ENCODE data around the gene MCL1.

Gene MCL1

GRCh38 chr1:150557813-150558212, 21.6 kb downstream of the MCL1 start:
- in situ Hi-C loops (cut with MboI; ENCODE audit: low sequenced_read_pairs), result no loop called here

GRCh38 chr1:150557065-150557600, 22.3 kb downstream of the MCL1 start:
- in situ Hi-C loops (cut with MboI; ENCODE audit: low sequenced_read_pairs), result no loop called here

DNA sequence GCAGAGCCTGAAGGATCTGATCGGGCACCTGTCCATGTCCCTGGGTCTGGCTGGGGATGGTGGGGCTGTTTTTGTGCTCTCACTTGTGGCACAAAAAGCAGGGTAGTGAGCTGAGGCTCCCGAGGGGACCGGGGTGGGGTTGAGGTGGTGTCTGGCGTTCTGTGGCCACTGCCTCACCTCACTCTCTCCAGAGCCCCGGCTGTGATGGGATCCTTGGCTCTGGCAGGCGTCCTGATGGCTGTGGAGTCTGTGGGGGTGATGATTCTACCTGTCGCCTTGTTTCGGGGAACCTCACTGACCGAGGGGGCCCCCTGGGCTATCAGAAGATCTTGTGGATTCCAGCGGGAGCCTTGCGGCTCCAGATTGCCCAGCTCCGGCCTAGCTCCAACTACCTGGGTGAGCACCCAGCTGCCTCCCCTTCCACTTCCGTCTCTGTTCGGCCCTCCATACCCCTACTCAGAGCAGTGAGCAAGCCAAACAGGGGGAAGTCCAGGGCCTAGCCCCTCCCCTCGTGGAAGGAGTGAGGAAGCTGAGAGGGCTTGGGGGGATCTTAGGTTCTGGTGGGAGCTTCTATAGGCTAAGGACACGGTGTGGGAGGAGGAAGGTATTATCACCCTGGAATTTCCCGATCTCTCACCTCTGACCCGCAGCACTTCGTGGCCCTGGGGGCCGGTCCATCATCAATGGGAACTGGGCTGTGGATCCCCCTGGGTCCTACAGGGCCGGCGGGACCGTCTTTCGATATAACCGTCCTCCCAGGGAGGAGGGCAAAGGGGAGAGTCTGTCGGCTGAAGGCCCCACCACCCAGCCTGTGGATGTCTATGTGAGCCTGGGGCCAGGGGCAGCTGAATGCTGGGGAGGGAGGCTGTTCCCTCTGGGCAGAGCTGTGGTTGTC, 23.2 kb downstream of the MCL1 start:
- in situ Hi-C loops (cut with MboI; ENCODE audit: low sequenced_read_pairs), result no loop called here

- in situ Hi-C loops (cut with MboI; ENCODE audit: low sequenced_read_pairs), result no loop called here
Measured at GRCh38 chr1:150555198-150555970, 24.0 kb downstream of the MCL1 start.

GRCh38 chr1:150554086-150554452, 25.3 kb downstream of the MCL1 start:
- in situ Hi-C loops (cut with MboI; ENCODE audit: low sequenced_read_pairs), result no loop called here

DNA sequence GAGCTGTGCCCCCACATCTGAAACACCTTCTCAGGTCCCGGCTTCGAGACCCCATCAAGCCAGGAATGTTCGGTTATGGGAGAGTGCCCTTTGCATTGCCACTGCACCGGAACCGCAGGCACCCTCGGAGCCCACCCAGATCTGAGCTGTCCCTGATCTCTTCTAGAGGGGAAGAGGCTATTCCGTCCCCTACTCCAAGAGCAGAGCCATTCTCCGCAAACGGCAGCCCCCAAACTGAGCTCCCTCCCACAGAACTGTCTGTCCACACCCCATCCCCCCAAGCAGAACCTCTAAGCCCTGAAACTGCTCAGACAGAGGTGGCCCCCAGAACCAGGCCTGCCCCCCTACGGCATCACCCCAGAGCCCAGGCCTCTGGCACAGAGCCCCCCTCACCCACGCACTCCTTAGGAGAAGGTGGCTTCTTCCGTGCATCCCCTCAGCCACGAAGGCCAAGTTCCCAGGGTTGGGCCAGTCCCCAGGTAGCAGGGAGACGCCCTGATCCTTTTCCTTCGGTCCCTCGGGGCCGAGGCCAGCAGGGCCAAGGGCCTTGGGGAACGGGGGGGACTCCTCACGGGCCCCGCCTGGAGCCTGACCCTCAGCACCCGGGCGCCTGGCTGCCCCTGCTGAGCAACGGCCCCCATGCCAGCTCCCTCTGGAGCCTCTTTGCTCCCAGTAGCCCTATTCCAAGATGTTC, 25.9 kb downstream of the MCL1 start:
- in situ Hi-C loops (cut with MboI; ENCODE audit: low sequenced_read_pairs), result no loop called here

- in situ Hi-C loops (cut with MboI; ENCODE audit: low sequenced_read_pairs), result no loop called here
Measured at GRCh38 chr1:150552911-150553289, 26.5 kb downstream of the MCL1 start.

DNA sequence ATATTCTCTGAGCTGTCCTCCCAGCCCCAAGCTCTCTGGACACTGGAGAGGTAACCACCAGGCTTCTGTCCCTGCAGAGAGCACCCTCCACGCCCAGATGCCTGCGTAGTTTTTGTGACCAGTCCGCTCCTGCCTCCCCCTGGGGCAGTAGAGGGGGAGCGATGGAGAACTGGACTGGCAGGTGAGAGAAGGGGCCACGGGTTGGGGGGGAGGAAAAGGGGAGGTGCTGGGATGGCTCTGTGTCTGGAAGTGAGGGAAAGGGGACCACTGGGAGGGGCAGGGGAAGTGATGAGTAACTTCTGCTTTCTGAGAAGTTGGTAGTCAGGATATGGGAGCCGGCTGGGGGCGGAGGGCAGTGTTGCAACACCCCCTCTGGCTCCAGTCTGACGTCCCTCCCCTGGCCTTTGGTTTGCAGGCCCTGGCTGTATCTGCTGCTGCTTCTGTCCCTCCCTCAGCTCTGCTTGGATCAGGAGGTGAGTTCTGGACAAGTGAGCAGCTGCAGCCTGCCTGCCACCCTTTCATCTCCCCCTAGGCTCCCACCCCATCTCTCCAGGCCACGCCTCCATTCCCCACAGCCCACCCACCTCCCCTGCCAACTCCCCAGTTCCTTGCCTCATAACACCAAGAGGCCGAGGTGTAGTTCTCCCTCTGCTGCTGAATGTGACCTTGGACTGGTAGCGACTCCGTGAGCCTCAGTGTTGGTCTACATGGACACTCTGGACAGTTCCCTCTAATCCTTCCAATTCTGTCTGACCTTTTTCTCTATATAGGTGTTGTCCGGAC, 27.1 kb downstream of the MCL1 start:
- in situ Hi-C loops (cut with MboI; ENCODE audit: low sequenced_read_pairs), result no loop called here

- in situ Hi-C loops (cut with MboI; ENCODE audit: low sequenced_read_pairs), result no loop called here
Measured at GRCh38 chr1:150551784-150552127, 27.7 kb downstream of the MCL1 start.

DNA sequence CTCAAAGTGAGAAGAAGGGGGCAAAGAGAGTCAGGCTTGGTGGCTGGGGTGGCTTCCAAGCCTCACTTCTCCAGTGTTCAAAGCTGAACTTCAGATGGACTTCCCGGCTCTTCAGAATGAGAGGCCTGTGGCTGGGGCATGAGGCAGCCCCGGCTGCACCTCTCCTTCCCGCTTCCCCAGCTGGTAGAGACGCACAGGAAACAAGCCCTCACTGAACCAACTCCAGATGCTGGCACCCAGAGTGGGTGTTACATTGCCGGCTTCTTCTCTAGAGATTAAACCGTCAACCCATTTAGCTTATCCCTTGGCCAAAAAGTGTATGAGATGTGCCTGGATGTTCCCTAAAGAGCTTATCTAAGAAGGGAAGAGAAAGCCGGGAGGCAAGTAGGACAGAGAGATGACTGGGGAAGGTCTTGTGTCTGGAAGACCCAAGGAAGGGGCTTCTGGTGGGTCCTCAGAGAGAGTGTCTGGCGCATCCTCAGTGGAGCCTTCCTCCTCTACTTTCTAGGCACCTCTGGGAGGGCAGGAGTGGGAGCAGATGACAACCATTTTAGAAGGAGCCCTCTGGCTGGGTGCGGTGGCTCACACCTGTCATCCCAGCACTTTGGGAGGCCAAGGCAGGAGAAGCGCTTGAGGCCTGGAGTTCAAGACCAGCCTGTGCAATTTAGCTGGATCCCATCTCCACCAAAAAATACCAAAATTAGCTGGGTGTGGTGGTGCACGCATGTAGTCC, 28.2 kb downstream of the MCL1 start:
- in situ Hi-C loops (cut with MboI; ENCODE audit: low sequenced_read_pairs), result no loop called here

DNA sequence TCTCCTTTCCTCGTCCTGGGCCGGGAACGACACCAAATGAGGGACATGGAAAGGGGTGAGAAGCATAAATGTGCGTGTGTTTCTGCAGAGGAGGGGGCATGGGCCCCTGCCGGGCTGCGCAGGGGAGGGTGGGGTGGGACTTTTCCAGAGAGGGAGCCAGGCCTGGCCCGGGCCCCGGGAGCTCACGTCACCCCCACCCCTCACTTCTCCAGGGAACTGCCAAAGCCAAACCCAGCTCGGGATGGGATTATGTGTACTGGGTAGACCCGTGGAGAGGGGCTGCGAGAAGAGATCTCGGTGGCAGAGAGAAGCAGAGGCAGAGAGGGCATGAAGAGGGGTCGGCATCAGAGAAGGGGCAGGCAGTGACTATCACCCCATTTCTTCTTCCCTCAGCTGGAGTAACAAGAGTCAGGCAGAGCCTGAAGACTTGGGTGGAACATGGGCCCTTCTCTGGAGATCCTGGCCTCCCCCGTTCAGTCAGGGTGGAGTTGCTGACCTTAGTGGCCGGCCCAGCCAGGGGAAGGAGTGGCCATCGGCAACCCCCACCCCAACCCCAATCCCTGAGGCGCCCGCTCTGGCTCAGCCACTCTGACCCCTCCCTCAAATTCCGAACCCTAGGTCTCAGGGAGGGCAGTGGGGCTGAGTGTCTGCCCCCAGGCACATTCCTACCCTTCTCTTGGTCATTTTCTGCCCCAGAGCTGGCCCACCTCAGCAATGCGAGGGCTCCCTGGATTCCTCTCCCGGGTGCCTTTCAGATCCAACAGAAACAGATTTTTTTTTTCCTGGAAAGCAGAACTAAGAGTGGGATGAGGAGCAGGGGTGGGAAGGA, 29.0 kb downstream of the MCL1 start:
- in situ Hi-C loops (cut with MboI; ENCODE audit: low sequenced_read_pairs), result no loop called here

- in situ Hi-C loops (cut with MboI; ENCODE audit: low sequenced_read_pairs), result loop anchor here (25.0 kb wide), 1 partner anchor 287 kb away; the partner anchor contains the start of genes APH1A, C1orf54 and CA14
Measured at GRCh38 chr1:150549496-150550221, 29.8 kb downstream of the MCL1 start.

GRCh38 chr1:150548632-150549495, 30.5 kb downstream of the MCL1 start, which contains the start of gene ADAMTSL4:
ADAMTSL4 (plus strand) TSS chr1:150549408; CDS start chr1:150552289, 2,881 bp downstream.
- in situ Hi-C loops (cut with MboI; ENCODE audit: low sequenced_read_pairs), result loop anchor here (25.0 kb wide), 1 partner anchor 287 kb away; the partner anchor contains the start of genes APH1A, C1orf54 and CA14

GRCh38 chr1:150548324-150548631, 31.1 kb downstream of the MCL1 start:
- in situ Hi-C loops (cut with MboI; ENCODE audit: low sequenced_read_pairs), result loop anchor here (25.0 kb wide), 1 partner anchor 286 kb away; the partner anchor contains the start of genes APH1A, C1orf54 and CA14

GRCh38 chr1:150546294-150546937, 33.0 kb downstream of the MCL1 start:
- in situ Hi-C loops (cut with MboI; ENCODE audit: low sequenced_read_pairs), result loop anchor here (25.0 kb wide), 1 partner anchor 284 kb away; the partner anchor contains the start of genes APH1A, C1orf54 and CA14

GRCh38 chr1:150545486-150546032, 33.9 kb downstream of the MCL1 start:
- in situ Hi-C loops (cut with MboI; ENCODE audit: low sequenced_read_pairs), result loop anchor here (25.0 kb wide), 1 partner anchor 283 kb away; the partner anchor contains the start of genes APH1A, C1orf54 and CA14
